ENCODE data around the gene CYFIP1. TPM values are rescaled to one million over a fixed set of nuclear protein-coding genes. Genes with fewer than 3 reads are reported as not detected.

CYFIP1 gene
- total RNA-seq, 1 experiment from 2014 or later = 80.3 TPM

GRCh38 chr15:22967084-22967770 is 12.9 kb downstream of the CYFIP1 start:
- no peak overlapping the region for H3K4me3 ChIP-seq (ENCODE audit: low read length)
- BruUV-seq (replicated peaks) = no TSS peak
- H3K9ac ChIP-seq (ENCODE audit: low read length) = no peak overlapping the region
- no peak overlapping the region for H3K4me2 ChIP-seq (ENCODE audit: low read length)
- H3K27ac ChIP-seq (ENCODE audit: low read length) = peak overlapping the region; percentile 80
- DNase-seq = no peak
- intact Hi-C loops (cut with micrococcal nuclease) = loop anchor here (5.0 kb wide), 1 partner anchor 70 kb away; the partner anchor contains the start of gene TUBGCP5
- peaks cover 25% of the 10 kb centered on the region for H4K20me1 ChIP-seq (ENCODE audit: low read length)
- peaks cover 6% of the 10 kb centered on the region for H3F3A ChIP-seq (ENCODE audit: low read length, unreplicated experiment)
- H3K27me3 ChIP-seq (ENCODE audit: low read length) = no peaks in the 10 kb centered on the region
- TF ChIP-seq EZH2 (IDR thresholded peaks at IDR 0.05; ENCODE audit: low read length, unreplicated experiment) (no peak), EZH2phosphoT487 (IDR thresholded peaks at IDR 0.05; ENCODE audit: borderline replicate concordance, low read length) (no peak)
- TF ChIP-seq, protein P1, sequence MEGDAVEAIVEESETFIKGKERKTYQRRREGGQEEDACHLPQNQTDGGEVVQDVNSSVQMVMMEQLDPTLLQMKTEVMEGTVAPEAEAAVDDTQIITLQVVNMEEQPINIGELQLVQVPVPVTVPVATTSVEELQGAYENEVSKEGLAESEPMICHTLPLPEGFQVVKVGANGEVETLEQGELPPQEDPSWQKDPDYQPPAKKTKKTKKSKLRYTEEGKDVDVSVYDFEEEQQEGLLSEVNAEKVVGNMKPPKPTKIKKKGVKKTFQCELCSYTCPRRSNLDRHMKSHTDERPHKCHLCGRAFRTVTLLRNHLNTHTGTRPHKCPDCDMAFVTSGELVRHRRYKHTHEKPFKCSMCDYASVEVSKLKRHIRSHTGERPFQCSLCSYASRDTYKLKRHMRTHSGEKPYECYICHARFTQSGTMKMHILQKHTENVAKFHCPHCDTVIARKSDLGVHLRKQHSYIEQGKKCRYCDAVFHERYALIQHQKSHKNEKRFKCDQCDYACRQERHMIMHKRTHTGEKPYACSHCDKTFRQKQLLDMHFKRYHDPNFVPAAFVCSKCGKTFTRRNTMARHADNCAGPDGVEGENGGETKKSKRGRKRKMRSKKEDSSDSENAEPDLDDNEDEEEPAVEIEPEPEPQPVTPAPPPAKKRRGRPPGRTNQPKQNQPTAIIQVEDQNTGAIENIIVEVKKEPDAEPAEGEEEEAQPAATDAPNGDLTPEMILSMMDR (conservative IDR thresholded peaks at IDR 0.05; ENCODE audit: low read depth, low read length) = no peak
- no peaks in the 10 kb centered on the region for H3K9me2 ChIP-seq (replicated peaks; ENCODE audit: low read length)
- ATAC-seq = no peak
- peaks cover 95% of the 10 kb centered on the region for H3K79me2 ChIP-seq (ENCODE audit: low read length)
- peaks cover 6% of the 10 kb centered on the region; the same call in 1 of the 2 replicates for H3K36me3 ChIP-seq (ENCODE audit: low read depth, low read length)
- peaks cover 17% of the 10 kb centered on the region for H3K4me1 ChIP-seq (ENCODE audit: insufficient read depth, low read length)
- ChIA-PET POLR2A (ENCODE audit: unreplicated experiment) (no interaction called here), CTCF (no interaction called here)
- no peak overlapping the region for H2AFZ ChIP-seq (ENCODE audit: low read length)
- no peaks in the 10 kb centered on the region for H3K9me3 ChIP-seq (ENCODE audit: low read length)

- H3K79me2 ChIP-seq (ENCODE audit: low read length) = peaks cover 95% of the 10 kb centered on the region
- peaks cover 25% of the 10 kb centered on the region for H4K20me1 ChIP-seq (ENCODE audit: low read length)
- POLR2A ChIA-PET (ENCODE audit: unreplicated experiment) = no interaction called here
- TF ChIP-seq, protein P1 (conservative IDR thresholded peaks at IDR 0.05; ENCODE audit: low read depth, low read length) = no peak
- no peak for TF ChIP-seq EZH2 (IDR thresholded peaks at IDR 0.05; ENCODE audit: low read length, unreplicated experiment)
- no peak for TF ChIP-seq EZH2phosphoT487 (IDR thresholded peaks at IDR 0.05; ENCODE audit: borderline replicate concordance, low read length)
- H2AFZ ChIP-seq (ENCODE audit: low read length) = no peak overlapping the region
- no peak for ATAC-seq
- DNase-seq = no peak
- H3K9me3 ChIP-seq (ENCODE audit: low read length) = no peaks in the 10 kb centered on the region
- H3K27me3 ChIP-seq (ENCODE audit: low read length) = no peaks in the 10 kb centered on the region
- no peak overlapping the region for H3K4me3 ChIP-seq (ENCODE audit: low read length)
- H3K9me2 ChIP-seq (replicated peaks; ENCODE audit: low read length) = no peaks in the 10 kb centered on the region
- H3K4me2 ChIP-seq (ENCODE audit: low read length) = no peak overlapping the region
- CTCF ChIA-PET = no interaction called here
- H3F3A ChIP-seq (ENCODE audit: low read length, unreplicated experiment) = peaks cover 6% of the 10 kb centered on the region
- peaks cover 17% of the 10 kb centered on the region for H3K4me1 ChIP-seq (ENCODE audit: insufficient read depth, low read length)
- no peak overlapping the region for H3K9ac ChIP-seq (ENCODE audit: low read length)
- no peak overlapping the region for H3K27ac ChIP-seq (ENCODE audit: low read length)
- BruUV-seq (replicated peaks) = no TSS peak
- peaks cover 6% of the 10 kb centered on the region; the same call in 1 of the 2 replicates for H3K36me3 ChIP-seq (ENCODE audit: low read depth, low read length)
- intact Hi-C loops (cut with micrococcal nuclease) = loop anchor here (5.0 kb wide), 1 partner anchor 71 kb away; the partner anchor contains the start of gene TUBGCP5
Observed at GRCh38 chr15:22966321-22967083, 13.7 kb downstream of the CYFIP1 start.

Measured in PC-3 (cell line).